Myocyte (in vitro differentiated cells): ENCODE measurements around the gene B3GAT1. TPM values are rescaled to one million over a fixed set of nuclear protein-coding genes. Genes with fewer than 3 reads are reported as not detected.

Source experiments
- DNase-seq: peaks from one replicate; pipeline ENCODE4 v3.0.0-alpha.2; 2012; ENCODE audit warnings: low read depth
- total RNA-seq: library from RNA; depleted of rRNA; stranded (reverse); fragments of >200 nt; gene quantifications from 2 replicates; pipeline ENCODE4 v1.2.3, GENCODE V29; 2014

Gene B3GAT1
- total RNA-seq, 1 donor from 2014 or later: not detected

DNA sequence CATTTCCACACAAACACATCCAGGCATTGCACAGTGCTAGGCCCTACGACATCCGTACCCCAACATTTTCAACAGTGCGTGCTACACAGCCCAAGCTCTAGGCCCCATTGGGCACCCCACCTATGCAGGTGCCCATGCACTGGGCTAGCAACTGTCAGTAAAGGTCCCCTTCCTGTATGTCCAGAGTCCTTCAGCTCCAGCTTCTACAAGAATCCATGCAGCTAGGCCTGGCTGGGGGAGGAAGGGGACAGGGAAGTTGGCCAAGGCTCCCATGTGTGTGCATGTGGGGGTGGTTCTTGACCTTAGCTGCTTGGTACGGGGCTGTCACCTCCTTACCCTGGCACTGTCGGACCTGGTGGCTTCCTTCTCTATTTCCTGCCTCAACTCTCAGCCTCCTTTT, 1.3 kb downstream of the B3GAT1 start:
- no peak for DNase-seq

DNA sequence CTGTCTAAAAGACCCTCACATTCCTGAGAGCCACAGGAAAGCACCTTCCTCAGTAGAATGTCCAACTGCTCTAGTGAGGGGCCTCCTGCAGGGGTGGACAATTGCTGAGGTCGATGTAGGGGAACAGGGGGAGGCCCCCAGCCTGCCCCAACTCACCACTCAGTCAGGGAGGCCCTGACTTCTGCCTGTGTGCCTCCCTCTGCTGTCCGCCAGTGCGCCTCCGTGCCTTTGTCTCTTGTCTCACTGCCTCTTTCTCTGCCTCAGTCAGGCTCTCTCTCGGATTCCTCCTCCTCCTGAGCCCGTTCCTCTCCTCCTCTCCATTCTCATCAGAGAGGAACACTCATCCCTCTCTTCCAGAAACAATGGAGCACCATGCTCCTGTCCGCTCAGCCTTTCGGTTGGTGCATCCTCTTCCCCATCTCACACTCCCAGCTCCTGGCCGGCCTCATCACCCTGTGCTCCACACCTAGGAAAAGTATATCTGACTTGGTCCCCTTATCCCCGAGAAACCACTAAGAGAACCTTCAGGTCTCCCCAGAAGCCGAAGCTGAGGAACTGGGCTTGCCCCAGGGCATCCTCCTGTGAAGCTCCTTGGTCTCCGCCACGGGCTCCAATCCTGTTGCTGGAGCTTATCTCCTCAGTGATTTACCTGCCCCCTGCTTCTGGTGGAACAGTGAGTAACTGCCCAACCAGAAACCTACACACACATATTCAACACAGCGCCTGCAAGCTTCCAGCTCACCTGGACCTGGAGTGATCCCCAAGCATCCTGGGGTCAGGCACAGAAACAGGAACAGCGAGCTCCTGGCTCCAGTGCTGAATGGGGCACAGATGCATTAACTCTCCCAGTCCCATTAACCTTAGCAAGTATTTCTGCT, 2.3 kb downstream of the B3GAT1 start:
- DNase-seq: no peak

DNA sequence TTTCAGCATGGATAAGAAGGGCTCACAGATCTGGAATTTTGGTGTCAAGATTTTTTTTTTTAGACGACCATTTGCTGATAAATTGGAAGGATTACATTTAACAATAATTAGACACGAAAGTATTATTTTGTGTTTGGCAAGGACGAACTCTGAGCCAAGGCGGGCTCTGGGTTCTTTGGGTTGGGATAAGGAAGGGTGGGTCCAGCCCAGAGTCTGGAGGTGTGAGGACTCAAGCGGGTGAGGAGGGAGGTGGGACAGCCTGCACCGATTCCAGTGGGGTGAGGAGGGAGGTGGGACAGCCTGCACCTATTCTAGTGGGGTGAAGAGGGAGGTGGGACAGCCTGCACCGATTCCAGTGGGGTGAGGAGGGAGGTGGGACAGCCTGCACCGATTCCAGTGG, 4.1 kb downstream of the B3GAT1 start:
- no peak for DNase-seq

DNA sequence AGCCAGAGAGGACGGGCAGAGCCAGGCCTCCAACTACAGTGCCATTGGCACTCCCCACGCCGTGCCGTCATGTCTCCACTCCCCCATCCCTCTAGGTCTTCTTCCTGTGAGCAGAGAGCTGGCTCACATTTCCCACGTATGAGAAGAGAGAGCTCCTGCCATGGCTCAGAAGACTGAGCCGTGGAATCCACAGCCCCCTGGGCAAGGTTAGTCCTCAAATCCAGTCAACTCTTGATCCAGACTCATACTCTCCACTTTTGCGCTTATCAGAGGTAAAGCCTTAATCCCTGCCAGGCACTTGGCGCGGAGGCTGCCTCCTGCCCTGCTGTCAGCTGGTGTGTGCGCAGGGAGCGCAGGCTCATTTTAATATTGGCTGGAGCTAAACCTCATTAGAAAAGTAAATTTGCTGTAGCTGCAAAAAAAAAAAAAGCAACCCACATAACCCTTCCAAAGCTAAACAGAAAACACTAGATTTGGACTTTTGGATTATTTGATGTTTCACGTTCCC, 4.7 kb downstream of the B3GAT1 start:
- no peak for DNase-seq

DNA sequence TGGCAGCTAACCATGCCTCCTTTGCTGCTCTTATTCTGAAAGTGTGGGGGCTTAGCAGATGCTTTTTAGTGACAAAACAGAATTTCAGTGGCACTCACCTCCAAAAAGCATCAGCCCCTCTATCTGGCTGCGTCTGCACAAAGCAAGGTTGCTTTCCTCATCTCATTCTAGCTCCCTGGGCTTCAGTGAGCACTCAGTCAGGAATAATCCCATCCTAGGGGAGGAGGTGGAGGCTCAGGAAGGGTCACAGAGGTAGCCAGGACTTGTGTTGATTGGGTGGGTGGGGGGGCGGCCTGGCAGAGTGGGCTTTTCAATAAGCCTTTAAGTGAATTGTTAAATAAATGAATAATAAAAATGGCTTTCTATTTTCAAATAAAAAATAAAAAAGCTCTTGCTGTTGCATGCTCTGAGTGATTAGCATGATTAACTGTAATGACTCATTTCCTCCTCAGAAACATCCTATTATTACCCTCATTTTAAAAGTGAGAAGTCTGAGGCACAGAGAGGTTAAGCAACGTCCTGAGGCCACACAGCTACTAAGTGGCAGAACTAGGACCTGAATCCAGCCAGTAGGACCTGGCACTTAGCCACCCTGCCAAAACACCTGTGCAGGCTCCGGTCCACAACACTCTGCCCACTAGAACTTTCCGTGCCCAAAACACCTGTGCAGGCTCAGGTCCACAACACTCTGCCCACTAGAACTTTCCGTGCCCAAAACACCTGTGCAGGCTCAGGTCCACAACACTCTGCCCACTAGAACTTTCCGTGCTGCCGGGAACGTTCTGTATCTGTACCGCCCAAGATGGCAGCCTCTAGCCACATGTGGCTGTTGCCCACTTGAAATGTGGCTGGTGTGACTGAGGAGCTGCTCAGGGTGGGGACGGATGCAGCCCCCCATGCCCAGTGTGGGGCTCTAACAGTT, 5.5 kb downstream of the B3GAT1 start:
- DNase-seq: no peak

DNA sequence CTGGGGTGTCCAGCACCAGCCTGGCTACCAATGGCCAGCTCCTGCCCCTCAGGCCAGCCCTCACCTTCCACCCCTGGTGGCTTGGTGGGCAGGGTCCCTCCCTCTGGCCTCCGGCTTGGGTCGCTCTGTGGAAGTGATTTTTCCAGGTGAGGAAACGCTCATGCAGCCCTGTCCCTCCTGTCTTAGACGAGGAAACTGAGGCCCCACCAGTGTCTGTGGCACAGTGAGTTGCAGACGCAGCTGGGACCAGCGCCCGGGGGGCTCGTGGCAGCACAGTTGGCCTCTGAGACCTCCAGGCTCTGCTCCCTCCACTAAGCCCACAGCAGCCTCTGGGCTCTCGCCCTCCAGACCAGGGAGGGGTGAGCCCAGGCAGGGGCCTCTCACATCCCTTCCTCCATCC, 6.2 kb downstream of the B3GAT1 start:
- DNase-seq: no peak

DNA sequence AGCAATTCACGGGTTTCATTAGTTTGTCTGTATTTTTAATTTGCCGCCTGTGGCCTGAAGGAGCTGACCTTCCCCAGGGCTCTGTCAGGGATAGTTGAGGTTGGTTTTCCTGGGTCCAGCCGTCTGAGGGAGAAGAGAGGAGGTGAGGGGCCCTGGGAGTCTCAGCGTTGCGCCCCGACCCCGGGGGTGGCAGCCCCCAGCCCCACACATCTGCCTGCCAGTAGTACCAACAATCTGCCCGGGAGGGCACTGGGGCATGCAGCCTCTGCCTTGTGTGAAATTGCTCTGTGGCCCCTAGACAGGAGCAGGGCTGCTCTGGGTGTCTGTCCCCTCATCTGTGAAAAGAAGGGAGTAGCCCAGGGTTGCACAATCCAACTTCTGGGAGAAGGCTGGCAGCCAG, 6.6 kb downstream of the B3GAT1 start:
- no peak for DNase-seq

DNA sequence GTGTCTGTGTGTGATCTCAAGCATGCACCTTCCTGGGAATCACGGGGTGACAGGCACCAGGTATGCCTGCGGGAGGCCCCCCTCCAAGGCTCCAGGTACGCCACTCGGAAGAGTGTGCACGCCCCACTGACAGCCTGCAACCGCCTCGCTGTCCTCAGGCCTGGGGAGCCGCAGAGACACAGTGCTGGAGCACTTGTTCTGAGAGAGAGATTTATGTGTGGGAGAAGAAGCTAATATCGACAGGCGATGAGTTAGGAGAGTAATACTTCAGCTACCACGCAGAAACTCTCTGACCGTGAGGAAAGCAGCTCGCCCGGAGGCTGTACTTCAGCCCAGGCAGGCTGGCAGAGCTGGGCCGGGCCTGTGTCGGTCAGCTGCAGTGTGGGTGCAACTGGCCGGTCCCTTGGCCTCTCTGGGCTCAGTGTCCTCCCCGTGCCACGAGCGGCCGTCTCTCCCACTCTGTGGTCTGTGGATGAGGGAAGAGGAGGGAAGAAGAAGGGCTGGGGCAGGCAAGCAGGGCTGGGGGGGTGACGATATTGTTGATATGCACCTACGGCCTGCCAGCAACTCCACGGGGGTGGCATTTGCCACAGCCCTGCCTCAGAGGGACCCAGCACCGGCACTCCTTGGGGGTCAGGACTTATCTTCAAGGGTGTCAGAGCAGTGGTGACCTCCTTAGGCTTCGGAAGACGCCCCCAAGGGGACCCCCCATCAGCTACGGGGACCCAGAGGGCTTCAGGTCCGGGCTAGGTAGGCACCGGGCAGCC, 7.3 kb downstream of the B3GAT1 start:
- no peak for DNase-seq

DNA sequence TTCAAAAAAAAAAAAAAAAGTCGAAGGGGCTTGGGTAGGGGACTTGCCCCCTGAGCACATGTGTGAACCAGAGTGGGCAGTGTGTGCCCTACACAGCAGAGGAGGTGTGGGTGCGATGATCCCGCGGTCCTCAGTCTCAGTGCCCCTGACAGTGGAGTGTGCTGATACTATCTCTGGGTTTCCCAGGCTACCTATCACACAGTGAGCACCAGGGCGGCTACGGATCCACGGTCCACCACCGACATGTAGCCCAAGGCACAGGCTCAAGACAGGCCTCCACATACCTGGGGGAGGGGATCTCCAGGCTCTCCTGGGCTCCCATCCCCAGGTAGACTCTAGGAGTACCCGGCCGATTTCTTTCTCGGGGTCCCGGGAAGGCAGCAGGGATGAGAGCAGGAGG, 9.1 kb downstream of the B3GAT1 start:
- DNase-seq: no peak

DNA sequence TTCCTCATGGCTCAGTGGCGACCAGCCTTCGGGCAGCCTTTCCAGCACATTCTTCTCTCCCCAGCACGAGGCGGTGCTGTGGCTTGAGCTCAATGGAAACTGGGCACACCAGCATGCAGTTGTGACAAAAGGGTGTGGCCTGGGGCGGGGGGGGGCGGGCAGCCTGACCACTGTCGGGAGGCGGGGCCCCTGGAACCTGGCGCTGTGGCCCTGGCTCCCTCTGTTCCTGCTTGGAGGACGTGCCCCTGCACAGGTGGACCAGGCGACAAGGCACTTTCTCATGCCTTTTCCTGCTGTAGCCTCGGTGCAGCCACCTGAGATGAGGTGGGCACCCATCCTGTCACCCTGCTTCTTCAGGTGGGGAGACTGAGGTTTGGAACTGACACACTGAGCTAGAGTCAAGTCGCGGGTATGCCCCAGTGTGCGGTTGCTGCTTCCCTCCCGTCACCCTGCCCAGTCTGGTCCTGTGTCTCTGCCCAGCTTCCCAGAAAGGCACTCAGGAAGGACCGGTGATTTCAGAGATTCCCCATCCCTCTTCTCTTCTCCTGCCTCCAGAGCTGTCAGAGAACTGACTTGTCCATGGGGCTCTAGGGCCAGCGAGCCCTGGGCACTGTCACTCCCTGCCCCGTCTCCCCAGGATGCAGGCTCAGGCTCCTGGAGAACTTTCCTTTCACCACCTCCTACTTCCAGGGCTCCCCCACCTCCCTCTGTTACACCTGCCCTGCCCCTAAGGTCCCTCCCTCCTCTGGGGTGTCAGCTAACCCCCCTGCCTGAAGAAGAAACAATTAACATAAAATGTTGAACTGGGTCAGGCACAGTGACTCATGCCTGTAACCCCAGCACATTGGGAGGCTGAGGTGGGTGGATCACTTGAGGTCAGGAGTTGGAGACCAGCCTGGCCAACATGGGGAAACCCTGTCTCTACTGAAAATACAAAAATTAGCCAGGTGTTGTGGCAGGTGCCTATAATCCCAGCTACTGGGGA, 9.9 kb downstream of the B3GAT1 start:
- no peak for DNase-seq

DNA sequence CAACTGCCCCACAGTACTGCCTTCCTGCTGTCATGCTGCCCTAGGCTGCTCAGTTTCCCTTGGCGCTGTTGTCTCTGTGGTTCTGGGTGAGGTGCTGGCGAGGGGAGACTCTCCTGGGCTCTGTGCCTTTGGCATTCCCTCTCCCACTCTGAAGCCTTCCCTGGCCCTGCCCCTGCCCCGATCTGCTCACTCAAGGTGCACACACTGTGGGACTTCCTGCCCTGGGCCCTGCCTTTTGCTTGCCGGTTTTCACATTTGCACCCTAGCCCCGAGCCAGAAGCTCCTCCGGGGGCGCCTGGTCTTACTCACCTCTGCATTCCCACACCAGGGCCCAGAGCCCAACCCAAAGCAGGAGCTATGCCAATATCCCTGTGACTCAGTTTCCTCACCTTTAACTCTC, 12.0 kb downstream of the B3GAT1 start:
- no peak for DNase-seq

DNA sequence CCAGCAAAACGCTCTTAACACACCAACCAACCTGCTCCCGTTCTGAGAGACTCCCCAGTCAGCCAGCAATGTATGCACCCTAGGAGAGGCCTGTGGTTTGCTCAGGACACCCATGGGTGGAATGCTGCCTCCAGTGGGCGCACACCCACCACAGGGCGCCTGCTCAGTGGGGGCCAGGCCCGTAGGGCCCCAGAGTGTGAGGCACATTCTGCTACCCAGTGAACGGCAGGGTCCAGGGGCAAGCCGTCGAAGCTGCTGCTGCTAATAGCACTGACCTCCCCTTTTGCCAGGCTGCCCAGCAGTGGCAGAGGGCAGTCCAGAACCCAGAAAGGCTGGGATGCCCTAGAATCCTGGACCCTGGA, 12.8 kb downstream of the B3GAT1 start:
- DNase-seq: no peak

DNA sequence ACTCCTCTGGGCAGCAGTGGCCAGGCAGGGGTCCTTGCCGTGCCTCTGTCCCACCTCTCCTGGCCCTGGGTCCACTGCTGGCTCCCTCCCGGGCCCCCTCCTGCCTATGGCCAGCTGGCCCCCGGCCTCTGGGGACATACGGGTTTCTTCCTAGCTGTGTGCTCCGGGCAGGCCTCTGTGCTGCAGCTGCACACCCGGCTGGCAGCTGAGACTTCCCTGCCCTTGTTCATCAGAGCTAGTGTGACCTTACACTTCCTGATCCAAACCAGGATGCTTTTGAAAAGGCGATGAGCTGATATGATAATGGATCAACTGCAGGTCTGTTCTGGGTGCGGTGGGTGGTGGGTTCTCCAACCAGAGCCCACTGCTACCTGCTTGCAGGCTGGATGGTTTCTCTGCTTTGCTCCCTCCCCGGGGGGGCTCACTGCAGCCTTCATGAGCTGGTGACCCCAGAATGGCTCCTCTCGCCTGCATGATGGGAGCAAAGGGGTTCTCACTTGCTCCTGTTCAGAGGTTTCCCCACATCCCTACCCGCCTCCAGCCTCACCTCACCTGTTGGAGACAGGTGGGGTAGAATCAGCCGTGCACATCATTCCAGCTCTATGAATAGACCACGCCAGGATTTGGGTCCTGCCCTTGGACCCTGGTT, 13.3 kb downstream of the B3GAT1 start:
- no peak for DNase-seq

DNA sequence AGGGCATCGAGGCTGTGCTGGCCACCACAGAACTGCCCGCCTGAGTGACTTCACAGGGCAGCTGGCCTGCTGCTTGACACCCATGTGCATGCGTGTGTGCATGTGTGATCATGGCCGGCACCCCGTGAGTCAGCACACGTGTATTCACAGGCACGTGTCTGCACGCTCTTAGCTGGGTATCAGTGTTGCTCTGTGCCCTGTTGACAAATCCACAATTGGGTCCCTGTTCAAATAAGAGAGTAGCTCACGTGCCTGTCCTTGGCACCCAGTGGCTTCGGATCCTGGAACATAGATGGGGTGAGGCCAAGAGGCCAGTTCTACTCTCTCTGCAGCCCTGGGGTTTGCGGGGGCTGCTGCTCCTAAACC, 14.0 kb downstream of the B3GAT1 start:
- DNase-seq: no peak

DNA sequence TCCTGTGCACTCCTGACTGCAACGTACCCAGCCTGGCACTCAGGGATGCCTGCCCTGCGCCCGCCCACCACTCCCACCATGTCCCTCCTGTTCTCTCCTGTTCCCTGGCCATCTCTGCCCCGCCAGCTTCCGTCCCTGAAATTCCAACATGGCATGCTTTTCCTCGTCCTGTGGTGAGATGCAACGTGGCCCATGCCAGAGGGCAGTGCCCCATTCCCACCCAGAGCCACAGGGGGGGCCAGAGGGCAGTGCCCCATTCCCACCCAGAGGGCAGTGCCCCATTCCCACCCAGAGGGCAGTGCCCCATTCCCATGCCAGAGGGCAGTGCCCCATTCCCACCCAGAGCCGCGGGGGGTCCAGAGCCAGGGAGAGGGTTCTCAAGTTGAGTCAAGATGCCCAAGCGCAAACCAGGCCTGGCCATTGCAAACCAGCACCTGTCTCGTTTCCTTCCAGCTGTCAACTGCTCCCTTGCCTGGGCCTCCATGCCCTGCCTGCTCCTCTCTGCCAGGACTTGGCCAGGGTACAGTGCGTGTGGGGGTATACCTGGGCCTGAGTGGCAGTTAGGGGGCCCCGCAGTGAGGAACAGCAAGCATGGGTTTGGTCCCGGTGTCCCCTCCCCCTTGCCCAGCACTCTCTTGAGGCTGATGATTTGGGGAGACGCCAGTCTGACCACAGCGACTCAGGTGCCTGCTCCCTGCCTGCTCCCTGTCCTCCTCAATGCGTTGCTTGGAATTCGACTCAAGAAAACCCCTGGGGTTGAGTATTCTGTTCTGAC, 14.6 kb downstream of the B3GAT1 start:
- DNase-seq: no peak

DNA sequence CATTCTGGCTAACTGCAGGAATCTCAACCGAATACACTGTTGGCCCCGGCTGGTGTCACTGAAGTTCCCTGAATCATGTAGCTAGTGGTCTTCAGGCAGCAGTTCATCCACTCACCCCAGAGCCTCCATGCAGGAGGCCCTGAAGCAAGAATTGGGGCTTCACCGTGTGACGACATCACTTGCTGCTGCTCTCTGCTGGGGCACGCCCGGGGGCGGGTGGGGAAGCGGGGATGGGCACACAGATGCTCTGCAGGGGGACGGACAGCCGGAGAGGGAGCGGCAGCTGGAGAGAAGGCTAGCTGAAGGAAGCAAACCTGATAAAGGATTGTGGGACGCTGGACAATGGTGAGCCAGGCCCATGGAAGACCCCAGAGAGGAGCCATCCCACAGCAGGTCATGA, 17.0 kb downstream of the B3GAT1 start:
- DNase-seq: no peak

DNA sequence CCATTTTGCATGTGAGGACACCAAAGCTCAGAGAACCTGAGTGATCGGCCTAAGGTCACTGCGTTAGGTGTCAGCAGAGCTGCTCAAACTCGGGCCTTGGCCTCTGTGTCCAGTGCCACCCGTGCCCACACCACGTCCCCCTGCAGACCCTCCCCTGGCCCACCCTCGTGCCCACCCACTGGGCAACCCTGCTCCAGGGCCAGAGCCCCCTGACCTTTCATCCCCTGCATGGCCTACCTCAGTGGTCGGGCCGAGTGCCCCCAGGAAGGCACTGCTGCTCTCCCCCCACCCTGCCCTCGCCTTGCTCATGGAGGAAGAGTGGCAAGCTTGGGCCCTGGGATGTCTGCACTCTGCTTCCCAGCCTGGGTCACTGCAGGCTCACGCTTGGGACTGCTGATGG, 17.7 kb downstream of the B3GAT1 start:
- DNase-seq: no peak

DNA sequence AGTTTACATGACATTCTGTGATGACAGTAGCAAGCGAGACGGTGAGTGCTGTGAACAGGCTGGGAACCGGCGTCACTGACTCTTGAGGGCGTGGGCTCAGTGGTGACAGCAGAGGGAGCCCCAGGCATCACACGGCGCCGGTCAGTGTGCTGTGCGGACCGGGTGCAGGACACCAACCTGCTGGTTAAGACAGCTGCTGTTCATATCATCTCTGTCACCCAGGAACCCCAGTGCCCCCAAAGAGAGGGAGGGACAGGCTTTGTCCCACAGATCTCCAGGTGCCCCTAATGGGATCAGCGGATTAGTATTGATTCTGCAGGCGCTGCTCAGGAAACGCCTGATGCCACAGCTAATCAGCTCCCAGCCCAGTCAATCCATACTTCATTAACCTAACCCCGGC, 18.4 kb downstream of the B3GAT1 start:
- no peak for DNase-seq
